ENCODE results near the gene SPOPL.

DNA sequence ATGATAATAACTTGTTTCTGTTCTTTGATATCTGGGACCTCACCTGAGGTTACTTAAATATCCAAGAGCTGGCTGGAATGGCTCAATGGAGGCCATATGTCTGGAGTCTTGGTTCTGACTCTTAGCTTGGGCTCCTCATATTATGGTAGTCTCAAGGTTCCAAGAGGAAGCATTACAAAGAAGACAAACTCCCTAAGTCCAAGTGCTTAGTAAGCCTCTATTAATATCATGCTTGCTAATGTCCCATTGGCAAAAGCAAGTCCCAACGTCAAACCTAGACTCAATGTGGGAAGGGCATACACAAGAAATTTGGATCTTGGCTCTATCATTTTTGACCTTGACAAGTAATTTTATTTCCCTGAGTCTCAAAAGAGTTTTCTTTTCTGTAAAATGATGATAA, 49.2 kb upstream of the SPOPL start:
- TF ChIP-seq, protein P1, sequence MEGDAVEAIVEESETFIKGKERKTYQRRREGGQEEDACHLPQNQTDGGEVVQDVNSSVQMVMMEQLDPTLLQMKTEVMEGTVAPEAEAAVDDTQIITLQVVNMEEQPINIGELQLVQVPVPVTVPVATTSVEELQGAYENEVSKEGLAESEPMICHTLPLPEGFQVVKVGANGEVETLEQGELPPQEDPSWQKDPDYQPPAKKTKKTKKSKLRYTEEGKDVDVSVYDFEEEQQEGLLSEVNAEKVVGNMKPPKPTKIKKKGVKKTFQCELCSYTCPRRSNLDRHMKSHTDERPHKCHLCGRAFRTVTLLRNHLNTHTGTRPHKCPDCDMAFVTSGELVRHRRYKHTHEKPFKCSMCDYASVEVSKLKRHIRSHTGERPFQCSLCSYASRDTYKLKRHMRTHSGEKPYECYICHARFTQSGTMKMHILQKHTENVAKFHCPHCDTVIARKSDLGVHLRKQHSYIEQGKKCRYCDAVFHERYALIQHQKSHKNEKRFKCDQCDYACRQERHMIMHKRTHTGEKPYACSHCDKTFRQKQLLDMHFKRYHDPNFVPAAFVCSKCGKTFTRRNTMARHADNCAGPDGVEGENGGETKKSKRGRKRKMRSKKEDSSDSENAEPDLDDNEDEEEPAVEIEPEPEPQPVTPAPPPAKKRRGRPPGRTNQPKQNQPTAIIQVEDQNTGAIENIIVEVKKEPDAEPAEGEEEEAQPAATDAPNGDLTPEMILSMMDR (IDR thresholded peaks at IDR 0.05; ENCODE audit: poor library complexity, severe bottlenecking) = no peak
- TF ChIP-seq EZH2 (IDR thresholded peaks at IDR 0.05; ENCODE audit: borderline replicate concordance, insufficient read depth, low read length, poor library complexity, severe bottlenecking) = no peak
- TF ChIP-seq, protein P2, sequence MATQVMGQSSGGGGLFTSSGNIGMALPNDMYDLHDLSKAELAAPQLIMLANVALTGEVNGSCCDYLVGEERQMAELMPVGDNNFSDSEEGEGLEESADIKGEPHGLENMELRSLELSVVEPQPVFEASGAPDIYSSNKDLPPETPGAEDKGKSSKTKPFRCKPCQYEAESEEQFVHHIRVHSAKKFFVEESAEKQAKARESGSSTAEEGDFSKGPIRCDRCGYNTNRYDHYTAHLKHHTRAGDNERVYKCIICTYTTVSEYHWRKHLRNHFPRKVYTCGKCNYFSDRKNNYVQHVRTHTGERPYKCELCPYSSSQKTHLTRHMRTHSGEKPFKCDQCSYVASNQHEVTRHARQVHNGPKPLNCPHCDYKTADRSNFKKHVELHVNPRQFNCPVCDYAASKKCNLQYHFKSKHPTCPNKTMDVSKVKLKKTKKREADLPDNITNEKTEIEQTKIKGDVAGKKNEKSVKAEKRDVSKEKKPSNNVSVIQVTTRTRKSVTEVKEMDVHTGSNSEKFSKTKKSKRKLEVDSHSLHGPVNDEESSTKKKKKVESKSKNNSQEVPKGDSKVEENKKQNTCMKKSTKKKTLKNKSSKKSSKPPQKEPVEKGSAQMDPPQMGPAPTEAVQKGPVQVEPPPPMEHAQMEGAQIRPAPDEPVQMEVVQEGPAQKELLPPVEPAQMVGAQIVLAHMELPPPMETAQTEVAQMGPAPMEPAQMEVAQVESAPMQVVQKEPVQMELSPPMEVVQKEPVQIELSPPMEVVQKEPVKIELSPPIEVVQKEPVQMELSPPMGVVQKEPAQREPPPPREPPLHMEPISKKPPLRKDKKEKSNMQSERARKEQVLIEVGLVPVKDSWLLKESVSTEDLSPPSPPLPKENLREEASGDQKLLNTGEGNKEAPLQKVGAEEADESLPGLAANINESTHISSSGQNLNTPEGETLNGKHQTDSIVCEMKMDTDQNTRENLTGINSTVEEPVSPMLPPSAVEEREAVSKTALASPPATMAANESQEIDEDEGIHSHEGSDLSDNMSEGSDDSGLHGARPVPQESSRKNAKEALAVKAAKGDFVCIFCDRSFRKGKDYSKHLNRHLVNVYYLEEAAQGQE (IDR thresholded peaks at IDR 0.05; ENCODE audit: borderline replicate concordance) = no peak
- TF ChIP-seq TAF1 (IDR thresholded peaks at IDR 0.05; ENCODE audit: low read depth) = no peak
- no peak for TF ChIP-seq EP300 (conservative IDR thresholded peaks at IDR 0.05; ENCODE audit: poor library complexity, severe bottlenecking)
- TF ChIP-seq SMC3 (conservative IDR thresholded peaks at IDR 0.05; ENCODE audit: poor library complexity) = no peak
